Endothelial cell (in vitro differentiated cells): ENCODE measurements around the gene C6orf136. TPM values are rescaled to one million over a fixed set of nuclear protein-coding genes. Genes with fewer than 3 reads are reported as not detected.
A peak's percentile ranks its signal among the peaks of the same experiment; 100 is the strongest.

Experiments
- DNase-seq: peaks from one replicate; pipeline ENCODE4 v3.0.0; 2021; ENCODE audit warnings: low spot score
- H3K27ac Mint-ChIP-seq: one replicate; pipeline ENCODE4 v1.8.0; 2021; ENCODE audit warnings: mixed read lengths, inconsistent platforms; ENCODE audit not compliant: unreplicated experiment
- H3K27me3 Mint-ChIP-seq: one replicate; pipeline ENCODE4 v1.8.0; 2021; ENCODE audit warnings: mild to moderate bottlenecking, moderate library complexity, mixed read lengths, inconsistent platforms; ENCODE audit not compliant: unreplicated experiment
- H3K36me3 Mint-ChIP-seq: one replicate; pipeline ENCODE4 v1.8.0; 2021; ENCODE audit warnings: mild to moderate bottlenecking, low read depth, mixed read lengths, inconsistent platforms; ENCODE audit not compliant: unreplicated experiment
- H3K4me1 Mint-ChIP-seq: one replicate; pipeline ENCODE4 v1.8.0; 2021; ENCODE audit warnings: mild to moderate bottlenecking, mixed read lengths, inconsistent platforms; ENCODE audit not compliant: unreplicated experiment
- H3K4me3 Mint-ChIP-seq: one replicate; pipeline ENCODE4 v1.8.0; 2021; ENCODE audit warnings: mild to moderate bottlenecking, mixed read lengths, inconsistent platforms; ENCODE audit not compliant: unreplicated experiment
- H3K9me3 Mint-ChIP-seq: one replicate; pipeline ENCODE4 v1.8.0; 2021; ENCODE audit warnings: mixed read lengths, inconsistent platforms; ENCODE audit not compliant: unreplicated experiment
- CTCF ChIP-seq: fragments of 200-600 bp; sonication (generic); IDR thresholded peaks from one replicate; pipeline ENCODE4 v1.5.0; 2021; ENCODE audit warnings: antibody characterized with exemption; ENCODE audit not compliant: unreplicated experiment
- total RNA-seq: library from RNA; stranded (reverse); fragmentation: NEBNext Ultra II Directional; extraction: Animal tissue kit (Norgen Biotek cat#: 25700); gene quantifications from one replicate; pipeline ENCODE4 v1.2.1, GENCODE V29; 2021; ENCODE audit not compliant: unreplicated experiment

C6orf136 gene
- total RNA-seq, 1 donor from 2014 or later = 15.1 TPM

GRCh38 chr6:30615958-30616810, 30.7 kb upstream of the C6orf136 start:
- no peak for TF ChIP-seq CTCF
- H3K4me3 Mint-ChIP-seq = peak overlapping the region; percentile 99
- H3K27me3 Mint-ChIP-seq = peaks cover 20% of the 10 kb centered on the region
- peak overlapping the region; percentile 100 for H3K27ac Mint-ChIP-seq
- H3K9me3 Mint-ChIP-seq = no peaks in the 10 kb centered on the region
- no peak for DNase-seq
- H3K4me1 Mint-ChIP-seq = peaks cover 45% of the 10 kb centered on the region
- peaks cover 34% of the 10 kb centered on the region for H3K36me3 Mint-ChIP-seq

- TF ChIP-seq CTCF = no peak
- H3K36me3 Mint-ChIP-seq = peaks cover 34% of the 10 kb centered on the region
- peak within 1 kb of the TSS; percentile 99 for H3K4me3 Mint-ChIP-seq
- H3K9me3 Mint-ChIP-seq = no peaks in the 10 kb centered on the region
- H3K27ac Mint-ChIP-seq = peak within 1 kb of the TSS; percentile 100
- DNase-seq = peak; percentile 96
- H3K4me1 Mint-ChIP-seq = peaks cover 41% of the 10 kb centered on the region
- peaks cover 20% of the 10 kb centered on the region for H3K27me3 Mint-ChIP-seq
Measured at GRCh38 chr6:30616811-30617564, 29.9 kb upstream of the C6orf136 start, which contains the start of gene PPP1R10. PPP1R10 (minus strand) TSS chr6:30617243; CDS start chr6:30609944, 7,299 bp downstream.

- H3K9me3 Mint-ChIP-seq = no peaks in the 10 kb centered on the region
- H3K27ac Mint-ChIP-seq = peak within 1 kb of the TSS; percentile 100
- DNase-seq = peak; percentile 89
- peaks cover 20% of the 10 kb centered on the region for H3K27me3 Mint-ChIP-seq
- peak within 1 kb of the TSS; percentile 99 for H3K4me3 Mint-ChIP-seq
- H3K36me3 Mint-ChIP-seq = peaks cover 34% of the 10 kb centered on the region
- peaks cover 41% of the 10 kb centered on the region for H3K4me1 Mint-ChIP-seq
- no peak for TF ChIP-seq CTCF
Measured at GRCh38 chr6:30617565-30618269, 29.2 kb upstream of the C6orf136 start, which contains the start of gene MRPS18B. MRPS18B (plus strand) TSS chr6:30617840; CDS start chr6:30617866, 26 bp downstream.

GRCh38 chr6:30618270-30618797, 28.6 kb upstream of the C6orf136 start:
- Mint-ChIP-seq H3K4me3 (peak overlapping the region; percentile 99), H3K9me3 (no peaks in the 10 kb centered on the region), H3K27ac (peak overlapping the region; percentile 100), H3K36me3 (peaks cover 34% of the 10 kb centered on the region), H3K27me3 (peaks cover 20% of the 10 kb centered on the region), H3K4me1 (peaks cover 39% of the 10 kb centered on the region)
- no peak for TF ChIP-seq CTCF
- DNase-seq = no peak
